ENCODE results near the gene GAS1.

DNA sequence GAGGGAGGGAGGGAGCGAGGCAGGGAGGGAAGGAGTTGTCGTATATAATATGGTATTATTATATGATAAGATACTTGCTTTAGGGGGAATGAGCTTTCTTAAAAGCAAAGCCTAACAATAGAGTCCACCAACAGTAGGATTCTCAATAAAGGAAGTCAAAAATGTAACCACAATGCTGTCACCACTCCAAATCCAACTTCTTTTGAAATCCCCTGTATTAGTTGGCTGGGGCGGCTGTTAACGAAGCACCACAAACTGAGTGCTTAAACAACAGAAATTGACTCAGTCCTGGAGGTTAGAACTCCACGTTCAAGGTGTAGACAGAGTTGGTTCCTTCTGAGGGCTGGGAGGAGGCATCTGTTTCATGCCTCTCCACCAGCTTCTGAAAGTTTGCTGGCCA, 23.1 kb downstream of the GAS1 start:
- TF ChIP-seq, protein P1, sequence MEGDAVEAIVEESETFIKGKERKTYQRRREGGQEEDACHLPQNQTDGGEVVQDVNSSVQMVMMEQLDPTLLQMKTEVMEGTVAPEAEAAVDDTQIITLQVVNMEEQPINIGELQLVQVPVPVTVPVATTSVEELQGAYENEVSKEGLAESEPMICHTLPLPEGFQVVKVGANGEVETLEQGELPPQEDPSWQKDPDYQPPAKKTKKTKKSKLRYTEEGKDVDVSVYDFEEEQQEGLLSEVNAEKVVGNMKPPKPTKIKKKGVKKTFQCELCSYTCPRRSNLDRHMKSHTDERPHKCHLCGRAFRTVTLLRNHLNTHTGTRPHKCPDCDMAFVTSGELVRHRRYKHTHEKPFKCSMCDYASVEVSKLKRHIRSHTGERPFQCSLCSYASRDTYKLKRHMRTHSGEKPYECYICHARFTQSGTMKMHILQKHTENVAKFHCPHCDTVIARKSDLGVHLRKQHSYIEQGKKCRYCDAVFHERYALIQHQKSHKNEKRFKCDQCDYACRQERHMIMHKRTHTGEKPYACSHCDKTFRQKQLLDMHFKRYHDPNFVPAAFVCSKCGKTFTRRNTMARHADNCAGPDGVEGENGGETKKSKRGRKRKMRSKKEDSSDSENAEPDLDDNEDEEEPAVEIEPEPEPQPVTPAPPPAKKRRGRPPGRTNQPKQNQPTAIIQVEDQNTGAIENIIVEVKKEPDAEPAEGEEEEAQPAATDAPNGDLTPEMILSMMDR (IDR thresholded peaks at IDR 0.05 in 4 of 5, conservative IDR thresholded peaks at IDR 0.05 in 1 of 5), result no peak
- TF ChIP-seq POLR2A (IDR thresholded peaks at IDR 0.05), result no peak

Data from gastrocnemius medialis (tissue), 4 donors.